ENCODE measurements around the gene DNAJB1. TPM values are rescaled to one million over a fixed set of nuclear protein-coding genes. Genes with fewer than 3 reads are reported as not detected.

Gene DNAJB1
- total and polyA plus RNA-seq, 2 of the 13 experiments (the other 11 are each of a cell fraction or from before 2014, with no cell fraction given), result 87.5 to 97.3 TPM

- TF ChIP-seq SAP130 (CRISPR knock-in tag; IDR thresholded peaks at IDR 0.05; ENCODE audit: low read depth), result peak; percentile 34; the same call in 1 of the 2 replicates
- no peak for TF ChIP-seq KLF9 (CRISPR knock-in tag; IDR thresholded peaks at IDR 0.05; ENCODE audit: low read depth)
- TF ChIP-seq HNRNPLL (IDR thresholded peaks at IDR 0.05; ENCODE audit: low read depth, low read length, poor library complexity, severe bottlenecking), result no peak
- no peak for TF ChIP-seq ZNF44 (CRISPR knock-in tag; IDR thresholded peaks at IDR 0.05)
- TF ChIP-seq KLF6 (CRISPR knock-in tag; IDR thresholded peaks at IDR 0.05), result no peak
- no peak for TF ChIP-seq ZNF766 (CRISPR knock-in tag; IDR thresholded peaks at IDR 0.05; ENCODE audit: borderline replicate concordance)
- TF ChIP-seq ZBTB20 (CRISPR knock-in tag; IDR thresholded peaks at IDR 0.05; ENCODE audit: borderline replicate concordance, low read depth), result no peak
- no peak for TF ChIP-seq ZBTB8A (CRISPR knock-in tag; IDR thresholded peaks at IDR 0.05; ENCODE audit: borderline replicate concordance, low read depth)
- no peak for TF ChIP-seq CHCHD3 (CRISPR knock-in tag; IDR thresholded peaks at IDR 0.05)
- TF ChIP-seq MAZ (IDR thresholded peaks at IDR 0.05; ENCODE audit: borderline replicate concordance, low read depth, low read length), result no peak
- no peak for TF ChIP-seq MAZ (CRISPR knock-in tag; IDR thresholded peaks at IDR 0.05; ENCODE audit: low read depth)
- no peak for TF ChIP-seq BRF2 (CRISPR knock-in tag; IDR thresholded peaks at IDR 0.05)
- TF ChIP-seq ZBTB44 (CRISPR knock-in tag; IDR thresholded peaks at IDR 0.05), result no peak
- no peak for TF ChIP-seq ZNF275 (CRISPR knock-in tag; IDR thresholded peaks at IDR 0.05; ENCODE audit: borderline replicate concordance)
- peak; percentile 81 for TF ChIP-seq FOSL2 (CRISPR knock-in tag; IDR thresholded peaks at IDR 0.05)
- TF ChIP-seq TRIM22 (IDR thresholded peaks at IDR 0.05), result no peak
- no peak for TF ChIP-seq ZNF629 (CRISPR knock-in tag; conservative IDR thresholded peaks at IDR 0.05)
- TF ChIP-seq RARA (CRISPR knock-in tag; IDR thresholded peaks at IDR 0.05), result peak; percentile 20; the same call in 1 of the 2 replicates
- TF ChIP-seq ZNF773 (CRISPR knock-in tag; IDR thresholded peaks at IDR 0.05; ENCODE audit: borderline replicate concordance), result no peak
- no peak for TF ChIP-seq ZSCAN31 (CRISPR knock-in tag; IDR thresholded peaks at IDR 0.05; ENCODE audit: low read depth)
- no peak for TF ChIP-seq NR2F2 (IDR thresholded peaks at IDR 0.05; ENCODE audit: borderline replicate concordance, low read depth)
- no peak for TF ChIP-seq ARID3A (IDR thresholded peaks at IDR 0.05; ENCODE audit: low read depth, low read length)
- no peak for TF ChIP-seq ZNF446 (CRISPR knock-in tag; IDR thresholded peaks at IDR 0.05)
Measured at GRCh38 chr19:14510311-14511228, 7.6 kb downstream of the DNAJB1 start (continued).
